GM12891 (cell line): ENCODE data around the gene PCGF5.
"Not testable (repeated sequence)": the region's sequence is repeated elsewhere in the genome, so short reads cannot be mapped to it uniquely, and the experiment has no call there.

ENCODE experiments used
- DNase-seq: peaks from one replicate; pipeline ENCODE4 v3.0.0; 2011; ENCODE audit warnings: low spot score; ENCODE audit not compliant: insufficient read length
- FAIRE-seq: peaks from 2 replicates; lab custom pipeline; 2011; peaks lifted over from hg19 to GRCh38; lab: Jason Lieb, UNC
- PAX5 ChIP-seq: IDR thresholded peaks from 2 replicates; pipeline ENCODE4 v1.6.1; 2011; ENCODE audit warnings: low read length, moderate library complexity, mild to moderate bottlenecking; ENCODE audit not compliant: insufficient read depth, severe bottlenecking
- POLR2A ChIP-seq: IDR thresholded peaks from 2 replicates; pipeline ENCODE4 v1.6.1; 2011; ENCODE audit warnings: low read depth, low read length, control low read depth
- POLR2AphosphoS5 ChIP-seq: IDR thresholded peaks from 2 replicates; pipeline ENCODE4 v1.6.1; 2011; ENCODE audit warnings: low read depth, low read length, control low read depth
- POU2F2 ChIP-seq: IDR thresholded peaks from 2 replicates; pipeline ENCODE4 v1.6.1; 2011; ENCODE audit warnings: low read depth, mild to moderate bottlenecking, control low read depth, low read length, moderate library complexity
- SPI1 ChIP-seq: IDR thresholded peaks from 2 replicates; pipeline ENCODE4 v1.6.1; 2011; ENCODE audit warnings: low read depth, low read length, control low read depth
- TAF1 ChIP-seq: IDR thresholded peaks from 2 replicates; pipeline ENCODE4 v1.6.1; 2011; ENCODE audit warnings: low read depth, low read length, control low read depth

The PCGF5 gene

DNA sequence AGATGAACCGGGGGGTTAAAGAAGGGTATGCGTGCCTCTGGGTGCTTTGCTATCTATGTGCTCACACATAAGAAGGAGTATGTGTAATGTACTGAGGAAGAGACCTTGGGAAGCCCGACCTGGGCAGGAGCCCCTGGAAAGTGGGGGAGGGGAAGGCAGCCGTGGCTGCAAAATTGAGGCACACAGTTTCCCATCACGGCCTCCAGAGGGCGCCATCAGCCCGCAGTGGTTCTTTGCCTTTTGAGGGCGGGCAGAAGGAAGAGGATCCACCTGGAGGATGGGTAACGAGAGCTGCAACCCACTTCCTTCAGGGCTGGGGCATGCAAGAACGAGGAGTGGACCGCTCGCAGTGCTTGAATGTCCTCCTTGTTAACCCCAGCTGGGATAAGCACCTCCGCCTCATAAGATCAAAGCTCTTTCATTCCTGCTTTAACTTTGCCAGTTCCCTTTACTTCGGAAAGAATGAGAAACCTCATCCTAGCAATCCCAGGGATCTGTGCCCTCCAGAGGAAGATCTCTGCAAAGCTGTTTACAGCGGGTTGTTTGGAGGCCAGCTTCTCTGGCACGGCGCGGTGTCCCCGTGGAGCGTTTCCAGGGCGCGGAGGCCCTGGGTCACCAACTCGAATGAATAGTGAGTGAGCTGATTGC is 77.9 kb downstream of the PCGF5 start:
- FAIRE-seq (peak; percentile 92), DNase-seq (peak; percentile 57)
- TF ChIP-seq POU2F2 (0 out of 2 replicates have a peak, but pooled peaks have one; percentile 23), SPI1 (peak; percentile 47; the same call in 1 of the 2 replicates), POLR2AphosphoS5 (no peak), POLR2A (no peak), PAX5 (no peak), TAF1 (no peak)

DNA sequence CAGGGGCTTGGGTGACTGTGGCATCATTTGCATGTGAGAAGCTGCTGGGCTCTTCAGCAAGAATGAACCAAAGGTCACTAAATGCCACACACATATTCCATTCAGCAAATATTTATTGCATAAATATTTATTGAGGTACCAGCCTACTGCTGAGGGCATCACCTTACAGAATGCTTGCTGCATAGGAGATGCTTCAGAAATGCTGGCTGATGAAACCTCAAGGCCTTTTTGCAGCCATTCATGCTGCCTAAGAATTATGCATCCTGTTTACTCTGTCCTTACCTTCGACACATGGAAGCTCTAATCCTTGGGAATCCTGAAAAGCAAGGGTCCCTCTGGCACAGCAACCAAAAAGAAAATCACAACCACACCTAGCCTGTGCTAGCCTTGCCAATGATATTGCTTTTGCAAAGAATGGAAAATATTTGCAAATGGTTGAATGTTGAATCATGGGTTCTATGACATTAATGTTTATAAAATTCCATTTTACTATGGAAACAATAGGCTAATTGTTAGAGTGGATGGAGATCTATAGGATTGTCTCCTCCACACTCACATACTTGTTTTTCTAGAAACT is 79.6 kb downstream of the PCGF5 start:
- DNase-seq = no peak
- FAIRE-seq = no peak
- TF ChIP-seq POLR2AphosphoS5 = no peak
- no peak for TF ChIP-seq PAX5
- no peak for TF ChIP-seq POU2F2
- no peak for TF ChIP-seq SPI1
- TF ChIP-seq POLR2A = no peak
- TF ChIP-seq TAF1 = no peak

DNA sequence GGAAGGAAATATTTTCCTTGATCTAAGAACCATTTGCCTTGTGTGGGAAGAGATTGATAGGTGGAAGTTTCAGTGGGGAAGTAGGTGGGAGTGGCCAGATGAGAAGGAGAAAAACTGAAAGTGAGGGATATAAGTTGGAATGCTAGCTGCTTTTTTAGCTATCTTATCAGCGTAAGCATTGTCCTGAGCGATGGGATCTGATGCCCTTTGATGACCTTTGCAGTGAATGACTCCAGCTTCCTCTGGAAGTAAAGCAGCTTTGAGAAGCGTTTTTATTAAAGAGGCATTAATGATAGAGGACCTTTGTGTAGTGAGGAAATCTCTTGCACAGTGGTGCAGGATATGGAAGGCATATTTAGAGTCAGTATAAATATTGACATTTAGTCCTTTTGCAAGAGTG is 82.5 kb downstream of the PCGF5 start:
- FAIRE-seq, DNase-seq: not testable (repeated sequence)

DNA sequence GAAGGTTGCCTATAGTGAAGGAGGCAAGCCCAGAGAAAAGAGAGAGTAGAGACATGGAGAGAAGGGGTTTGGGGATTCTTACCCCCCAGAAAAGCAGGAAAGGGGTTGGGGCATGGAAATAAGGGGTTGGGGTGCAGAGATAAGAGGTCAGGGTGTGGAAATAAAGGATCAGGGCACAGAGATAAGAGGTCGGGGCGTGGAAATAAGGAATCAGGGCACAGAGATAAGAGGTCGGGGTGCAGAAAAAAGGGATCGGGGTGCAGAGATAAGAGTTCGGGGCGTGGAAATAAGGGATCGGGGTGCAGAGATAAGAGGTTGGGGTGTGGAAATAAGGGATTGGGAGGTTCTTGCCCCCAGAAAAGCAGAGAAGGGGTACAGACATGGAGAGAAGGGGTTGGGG is 85.5 kb downstream of the PCGF5 start:
- FAIRE-seq, DNase-seq: not testable (repeated sequence)

DNA sequence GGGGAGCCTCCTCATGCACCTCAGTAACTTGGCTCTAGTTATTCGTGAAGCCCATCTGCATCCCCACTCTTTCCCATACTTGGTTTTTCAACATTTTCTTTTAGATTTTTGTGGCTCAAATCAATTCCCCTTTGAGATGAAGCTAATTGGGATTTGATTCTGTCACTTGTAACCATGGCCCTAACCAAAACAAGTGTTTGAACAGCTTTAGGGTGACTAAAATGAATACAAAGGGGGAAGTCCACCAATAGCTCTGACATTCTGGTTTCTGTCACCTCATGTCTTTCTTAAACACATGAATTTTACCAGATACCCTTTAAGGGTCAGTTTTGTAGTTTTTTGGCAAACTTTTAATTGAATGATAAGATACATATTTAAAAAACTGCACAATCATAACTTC is 87.0 kb downstream of the PCGF5 start:
- FAIRE-seq (no peak), DNase-seq (no peak)
- TF ChIP-seq PAX5 (no peak), SPI1 (peak; percentile 1; the same call in 1 of the 2 replicates)

DNA sequence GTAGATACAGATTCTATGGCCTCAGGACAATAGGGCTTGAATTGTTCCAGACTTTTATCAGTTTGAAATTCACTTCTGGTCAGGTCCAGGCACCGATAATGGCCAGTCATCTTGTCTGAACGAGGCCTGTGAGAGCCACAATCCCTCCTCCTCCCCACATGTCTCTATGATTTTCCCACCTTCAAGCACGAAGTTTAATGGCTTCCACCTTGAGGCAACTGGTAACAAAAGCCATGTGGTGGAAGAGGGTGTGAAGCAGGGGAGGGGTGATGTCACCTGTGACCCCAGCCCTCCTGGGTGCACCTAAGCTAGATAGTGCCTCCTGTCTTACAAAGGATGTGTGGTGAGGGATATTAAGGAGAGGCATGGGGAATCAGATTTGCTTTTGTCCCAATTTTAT is 89.2 kb downstream of the PCGF5 start:
- no peak for FAIRE-seq
- DNase-seq = no peak

DNA sequence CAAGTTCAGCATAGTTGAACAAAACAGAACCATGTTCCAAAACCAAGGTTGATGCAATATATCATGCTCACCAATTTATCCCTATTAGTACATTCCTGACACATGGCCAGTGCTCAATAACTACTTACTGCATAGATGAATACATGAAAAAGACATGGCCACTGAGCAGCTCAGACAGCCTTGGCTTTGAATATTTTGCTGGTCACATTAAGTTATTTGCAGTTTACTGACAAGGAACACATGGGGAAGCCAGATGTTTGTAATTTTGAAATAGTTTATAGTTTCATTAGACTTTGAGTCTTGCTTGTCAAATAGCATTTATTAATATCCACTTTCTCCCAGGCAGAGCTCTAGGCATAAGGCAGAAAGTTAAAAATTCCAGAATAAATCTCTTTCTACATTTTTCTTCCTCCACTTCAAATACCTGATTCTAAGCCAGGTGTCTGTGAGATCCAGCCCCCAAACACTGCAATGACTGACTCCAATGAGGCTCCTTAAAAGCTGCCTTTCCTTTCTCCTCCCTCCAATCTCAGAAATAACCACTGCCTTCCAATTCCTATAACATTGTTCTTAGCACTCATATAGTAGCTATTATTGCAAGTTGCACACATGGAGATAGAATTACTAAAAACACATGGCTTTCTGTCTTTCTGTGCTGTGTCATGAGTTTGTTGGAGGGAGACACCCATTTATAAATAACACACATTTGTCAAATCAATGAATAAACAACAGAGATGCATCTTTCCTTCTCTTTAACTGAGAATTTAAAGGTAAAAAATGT is 91.3 kb downstream of the PCGF5 start:
- FAIRE-seq (no peak), DNase-seq (no peak)
- no peak for TF ChIP-seq POLR2AphosphoS5
- TF ChIP-seq TAF1 = no peak
- no peak for TF ChIP-seq PAX5
- TF ChIP-seq POU2F2 = no peak
- no peak for TF ChIP-seq POLR2A
- TF ChIP-seq SPI1 = no peak

More for the DNA sequence above, 89.2 kb downstream of the PCGF5 start:
- TF ChIP-seq POU2F2 (no peak), PAX5 (no peak), POLR2A (no peak), SPI1 (no peak), TAF1 (no peak), POLR2AphosphoS5 (no peak)

DNA sequence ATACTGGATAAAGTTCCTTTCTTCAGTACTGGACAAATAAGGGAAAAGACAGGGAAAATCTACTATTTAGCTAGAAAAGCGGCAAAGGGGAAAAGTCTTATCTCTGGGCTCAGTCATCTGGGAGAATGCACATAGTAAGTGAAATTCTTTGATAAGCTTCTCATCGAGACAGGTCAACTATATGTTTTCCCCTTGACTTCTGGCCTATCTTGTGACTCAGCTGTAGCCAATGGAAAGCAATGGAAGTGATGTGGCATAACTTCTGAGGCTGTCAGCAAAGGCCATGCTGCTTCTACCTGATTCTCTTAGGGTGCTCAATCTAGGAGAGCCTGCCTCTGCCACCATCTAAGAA is 91.9 kb downstream of the PCGF5 start:
- TF ChIP-seq POLR2AphosphoS5 = no peak
- no peak for TF ChIP-seq SPI1
- no peak for TF ChIP-seq TAF1
- no peak for TF ChIP-seq POLR2A
- no peak for TF ChIP-seq POU2F2
- TF ChIP-seq PAX5 = no peak
- DNase-seq (no peak), FAIRE-seq (no peak)

DNA sequence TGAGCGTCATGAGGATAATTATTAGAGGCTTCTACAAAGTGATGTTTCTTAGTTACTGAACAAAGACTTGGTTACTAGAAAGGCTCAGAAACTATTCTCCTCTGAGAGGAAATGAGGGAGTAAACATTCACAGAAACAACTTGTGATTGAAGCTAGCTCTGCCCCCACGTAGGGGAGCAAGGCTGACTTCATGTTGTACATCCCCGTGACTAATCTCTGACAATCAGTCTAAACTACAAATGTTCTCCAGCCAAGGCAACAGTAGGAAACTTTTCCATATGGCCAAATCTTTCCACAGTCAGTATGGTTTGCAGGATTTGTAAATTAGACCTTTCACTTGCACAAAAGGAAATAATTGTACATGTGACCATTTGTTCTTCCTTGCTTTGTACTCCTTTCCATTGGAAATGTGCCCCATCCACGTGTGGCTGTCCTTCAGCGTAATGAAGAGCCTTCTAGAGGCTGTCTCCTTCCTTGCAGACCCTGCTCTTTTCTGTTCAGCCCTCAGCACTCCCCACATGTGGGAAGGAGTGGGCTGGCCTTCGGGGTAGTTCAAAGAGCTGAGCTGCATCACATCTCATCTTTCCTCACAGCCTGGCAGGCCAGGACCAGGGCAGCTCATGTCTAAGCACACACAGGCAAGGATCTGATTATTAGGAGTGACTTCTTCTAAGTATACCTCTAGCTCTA is 93.5 kb downstream of the PCGF5 start:
- DNase-seq = no peak
- peak; percentile 5 for FAIRE-seq
- TF ChIP-seq PAX5 = no peak
- TF ChIP-seq TAF1 = no peak
- TF ChIP-seq POLR2A = no peak
- TF ChIP-seq POLR2AphosphoS5 = no peak
- TF ChIP-seq SPI1 = no peak
- no peak for TF ChIP-seq POU2F2
